A673 (cell line): Measurements from ENCODE around the gene NAMPT. TPM values are rescaled to one million over a fixed set of nuclear protein-coding genes. Genes with fewer than 3 reads are reported as not detected.

ENCODE experiments used
- BruUV-seq: library from RNA; stranded (reverse); fragments of 400-500 nt; replicated peaks from 2 replicates; lab custom pipeline; 2021; lab: Mats Ljungman, UMichigan
- CTCF ChIA-PET: fragments of 300-600 bp; sonication (Branson Sonifier 250); formaldehyde crosslinking; loops from one replicate; lab custom pipeline; 2022; ENCODE audit warnings: antibody characterized with exemption; lab: Charles Lee
- POLR2A ChIA-PET: fragments of 300-600 bp; sonication (Branson Sonifier 250); formaldehyde crosslinking; loops from one replicate; lab custom pipeline; 2022; ENCODE audit warnings: antibody characterized with exemption; ENCODE audit not compliant: low non-redundant PET; lab: Charles Lee
- DNase-seq: peaks from one replicate; pipeline ENCODE4 v3.0.0-alpha.2; 2015; ENCODE audit warnings: low spot score
- H3K27ac ChIP-seq: fragments of 200-600 bp; sonication (generic); 2 replicates; pipeline ENCODE4 v1.5.1; 2016; ENCODE audit warnings: mixed run types, low read depth, mild to moderate bottlenecking, mixed read lengths, antibody characterized with exemption, low read length; ENCODE audit not compliant: poor library complexity, severe bottlenecking
- H3K27me3 ChIP-seq: fragments of 200-600 bp; sonication (generic); replicated peaks from 2 replicates; pipeline ENCODE4 v1.6.1; 2017; ENCODE audit warnings: mixed run types, low read depth, mild to moderate bottlenecking, mixed read lengths, antibody characterized with exemption, low read length; ENCODE audit not compliant: insufficient read depth, poor library complexity
- H3K36me3 ChIP-seq: fragments of 200-600 bp; sonication (generic); 2 replicates; pipeline ENCODE4 v1.6.1; 2016; ENCODE audit warnings: mixed run types, mild to moderate bottlenecking, mixed read lengths, antibody characterized with exemption, low read length; ENCODE audit not compliant: insufficient read depth, poor library complexity, severe bottlenecking
- H3K4me1 ChIP-seq: fragments of 200-600 bp; sonication (generic); 2 replicates; pipeline ENCODE4 v1.6.1; 2017; ENCODE audit warnings: mixed run types, mild to moderate bottlenecking, mixed read lengths, antibody characterized with exemption, low read length; ENCODE audit not compliant: insufficient read depth, poor library complexity, severe bottlenecking
- H3K4me3 ChIP-seq: fragments of 200-600 bp; sonication (generic); 2 replicates; pipeline ENCODE4 v1.5.1; 2016; ENCODE audit warnings: low read depth, mixed run types, mild to moderate bottlenecking, mixed read lengths, low read length; ENCODE audit not compliant: poor library complexity, severe bottlenecking
- H3K9me3 ChIP-seq: fragments of 200-600 bp; sonication (generic); 2 replicates; pipeline ENCODE4 v1.6.1; 2016; ENCODE audit warnings: mixed run types, low read depth, mild to moderate bottlenecking, mixed read lengths, antibody characterized with exemption, low read length; ENCODE audit not compliant: poor library complexity, severe bottlenecking
- CTCF ChIP-seq: fragments of 300-800, 200-600 bp; sonication (generic); conservative IDR thresholded peaks from 2 replicates; pipeline ENCODE4 v1.5.1; 2017; ENCODE audit warnings: low read depth, mild to moderate bottlenecking, antibody characterized with exemption, low read length, moderate library complexity, mixed read lengths
- EZH2 ChIP-seq: fragments of 200-600 bp; sonication (generic); IDR thresholded peaks from 2 replicates; pipeline ENCODE4 v1.6.1; 2017; ENCODE audit warnings: borderline replicate concordance, low read depth, mild to moderate bottlenecking, mixed read lengths, antibody characterized with exemption, low read length; ENCODE audit not compliant: poor library complexity, severe bottlenecking
- intact Hi-C: fragments of 100-400 bp; cut with micrococcal nuclease; formaldehyde crosslinking; loops from one replicate; pipeline ENCODE4 v1.10.0; 2022; ENCODE audit not compliant: unreplicated experiment
- total RNA-seq: library from RNA; stranded (reverse); gene quantifications from 2 replicates; pipeline ENCODE4 v1.2.3, GENCODE V29; 2021

Gene NAMPT
- total RNA-seq, 1 experiment from 2014 or later = 68.0 TPM

GRCh38 chr7:106255246-106255645, 29.5 kb downstream of the NAMPT start:
- BruUV-seq = no TSS peak
- CTCF ChIA-PET = no interaction called here
- Histone ChIP-seq H3K4me3 (no peak overlapping the region), H3K27me3 (no peaks in the 10 kb centered on the region), H3K27ac (no peak overlapping the region), H3K9me3 (no peaks in the 10 kb centered on the region), H3K36me3 (peaks cover 19% of the 10 kb centered on the region), H3K4me1 (no peaks in the 10 kb centered on the region)
- intact Hi-C loops = no loop called here
- TF ChIP-seq EZH2 (no peak), CTCF (no peak)
- POLR2A ChIA-PET = no interaction called here
- no peak for DNase-seq

- intact Hi-C loops = no loop called here
- POLR2A ChIA-PET = no interaction called here
- TF ChIP-seq CTCF = no peak
- no peak for DNase-seq
- H3K27me3 ChIP-seq = no peaks in the 10 kb centered on the region
- H3K9me3 ChIP-seq = no peaks in the 10 kb centered on the region
- H3K36me3 ChIP-seq = peaks cover 19% of the 10 kb centered on the region
- no peak overlapping the region for H3K27ac ChIP-seq
- H3K4me1 ChIP-seq = no peaks in the 10 kb centered on the region
- H3K4me3 ChIP-seq = no peak overlapping the region
- BruUV-seq = no TSS peak
- CTCF ChIA-PET = no interaction called here
Observed at GRCh38 chr7:106254525-106255116, 30.2 kb downstream of the NAMPT start.

GRCh38 chr7:106252568-106252967, 32.2 kb downstream of the NAMPT start:
- no peak for TF ChIP-seq CTCF
- no peak for TF ChIP-seq EZH2
- intact Hi-C loops = no loop called here
- H3K27me3 ChIP-seq = no peaks in the 10 kb centered on the region
- no peaks in the 10 kb centered on the region for H3K4me1 ChIP-seq
- POLR2A ChIA-PET = no interaction called here
- H3K9me3 ChIP-seq = no peaks in the 10 kb centered on the region
- no peak overlapping the region for H3K27ac ChIP-seq
- no peak for DNase-seq
- peaks cover 15% of the 10 kb centered on the region for H3K36me3 ChIP-seq
- CTCF ChIA-PET = no interaction called here
- H3K4me3 ChIP-seq = no peak overlapping the region
- no TSS peak for BruUV-seq
